Stimulated activated CD8-positive, alpha-beta memory T cell treated with anti-CD3 and anti-CD28 coated beads, Interleukin-12 subunit alpha, Interleukin-12 subunit beta, amount 100 ng/mL, for 4 hours (primary cell): Measurements from ENCODE around the gene SNAPC2.
"Not testable (repeated sequence)": the region's sequence is repeated elsewhere in the genome, so short reads cannot be mapped to it uniquely, and the experiment has no call there.

Source experiments
- DNase-seq: peaks from one replicate; pipeline ENCODE4 v3.0.0-alpha.2; 2020; ENCODE audit warnings: low read depth

The SNAPC2 gene

GRCh38 chr19:7908742-7909461, 11.2 kb upstream of the SNAPC2 start:
- no peak for DNase-seq

GRCh38 chr19:7909471-7910067, 10.6 kb upstream of the SNAPC2 start:
- DNase-seq: no peak

- no peak for DNase-seq
These were observed 9.6 kb upstream of the SNAPC2 start for GRCh38 chr19:7910321-7911161.

- no peak for DNase-seq
These were observed 8.5 kb upstream of the SNAPC2 start for GRCh38 chr19:7911508-7912143.

GRCh38 chr19:7912144-7912696, 7.9 kb upstream of the SNAPC2 start:
- no peak for DNase-seq

GRCh38 chr19:7912697-7913564, 7.2 kb upstream of the SNAPC2 start:
- DNase-seq: no peak

GRCh38 chr19:7913652-7914051, 6.5 kb upstream of the SNAPC2 start:
- no peak for DNase-seq

GRCh38 chr19:7914099-7914498, 6.0 kb upstream of the SNAPC2 start:
- DNase-seq: no peak

GRCh38 chr19:7914598-7915045, 5.5 kb upstream of the SNAPC2 start, which contains the start of gene TGFBR3L:
TGFBR3L (plus strand) TSS chr19:7914830.
- no peak for DNase-seq

GRCh38 chr19:7915250-7916102, 4.7 kb upstream of the SNAPC2 start:
- no peak for DNase-seq

GRCh38 chr19:7916103-7916954, 3.8 kb upstream of the SNAPC2 start:
- DNase-seq: no peak

GRCh38 chr19:7916955-7917266, 3.2 kb upstream of the SNAPC2 start:
- no peak for DNase-seq

- peak; percentile 33 for DNase-seq
These were observed 2.7 kb upstream of the SNAPC2 start for GRCh38 chr19:7917267-7918061.

GRCh38 chr19:7918062-7918614, 2.0 kb upstream of the SNAPC2 start:
- DNase-seq: not testable (repeated sequence)

- no peak for DNase-seq
These were observed 1.3 kb upstream of the SNAPC2 start for GRCh38 chr19:7918615-7919421.

- peak; percentile 98 for DNase-seq
These were observed 572 bp downstream of the SNAPC2 start for GRCh38 chr19:7920519-7921301.
